COLO668 (cell line): ENCODE results near the gene SLFNL1.

Experiments used
- DNase-seq: peaks from one replicate; lab custom pipeline; 2025; ENCODE audit not compliant: unreplicated experiment; lab: John Stamatoyannopoulos, UW

SLFNL1 gene

GRCh38 chr1:41020654-41021053 lies 871 bp downstream of the SLFNL1 start:
- no peak for DNase-seq

GRCh38 chr1:41020109-41020576 lies 1.4 kb downstream of the SLFNL1 start:
- no peak for DNase-seq

GRCh38 chr1:41019353-41019745 lies 2.2 kb downstream of the SLFNL1 start:
- DNase-seq = no peak

GRCh38 chr1:41018018-41018410 lies 3.5 kb downstream of the SLFNL1 start:
- no peak for DNase-seq

GRCh38 chr1:41017141-41018017 lies 4.1 kb downstream of the SLFNL1 start:
- DNase-seq = no peak

GRCh38 chr1:41015897-41016470 lies 5.5 kb downstream of the SLFNL1 start:
- no peak for DNase-seq

GRCh38 chr1:41015281-41015896 lies 6.1 kb downstream of the SLFNL1 start:
- no peak for DNase-seq

- DNase-seq = no peak
These were observed 6.7 kb downstream of the SLFNL1 start for GRCh38 chr1:41014871-41015270.

- DNase-seq = no peak
These were observed 7.7 kb downstream of the SLFNL1 start for GRCh38 chr1:41013796-41014195.

GRCh38 chr1:41013024-41013423 lies 8.5 kb downstream of the SLFNL1 start:
- no peak for DNase-seq

GRCh38 chr1:41010345-41010744 lies 11.2 kb downstream of the SLFNL1 start:
- no peak for DNase-seq

GRCh38 chr1:41009466-41009865 lies 12.1 kb downstream of the SLFNL1 start:
- DNase-seq = no peak

- DNase-seq = no peak
These were observed 14.3 kb downstream of the SLFNL1 start for GRCh38 chr1:41006942-41007865.

- DNase-seq = no peak
These were observed 15.6 kb downstream of the SLFNL1 start for GRCh38 chr1:41005876-41006275.

- peak; percentile 68 for DNase-seq
These were observed 17.8 kb downstream of the SLFNL1 start for GRCh38 chr1:41003640-41004220.

GRCh38 chr1:41003127-41003639 lies 18.3 kb downstream of the SLFNL1 start:
- no peak for DNase-seq

- no peak for DNase-seq
These were observed 22.9 kb downstream of the SLFNL1 start for GRCh38 chr1:40998668-40999067.

GRCh38 chr1:40997096-40997495 lies 24.4 kb downstream of the SLFNL1 start:
- no peak for DNase-seq

- DNase-seq = no peak
These were observed 32.5 kb downstream of the SLFNL1 start for GRCh38 chr1:40989066-40989465.

GRCh38 chr1:40988280-40988679 lies 33.2 kb downstream of the SLFNL1 start:
- no peak for DNase-seq
